GM18526 (cell line): ENCODE measurements around the gene GNG4.

Experiments used
- POLR2A ChIP-seq: IDR thresholded peaks from 3 replicates; pipeline ENCODE4 v1.6.1; 2011; ENCODE audit not compliant: insufficient read length; ENCODE audit errors: extremely low read depth

The GNG4 gene

GRCh38 chr1:235502601-235503402 lies 146.8 kb downstream of the GNG4 start:
- TF ChIP-seq POLR2A: no peak

GRCh38 chr1:235500971-235501540 lies 148.5 kb downstream of the GNG4 start:
- TF ChIP-seq POLR2A: no peak
